Lower lobe of right lung (tissue), 2 donors: ENCODE measurements around the gene ERI3. TPM values are rescaled to one million over a fixed set of nuclear protein-coding genes. Genes with fewer than 3 reads are reported as not detected.

Experiments used
- ATAC-seq, 2 donors: fragments of 200-7000 bp; cut with Tn5 transposase; one replicate each; pipeline ENCODE4 v1.9.1; 2020 to 2022; ENCODE audit warnings: mild to moderate bottlenecking in 2 of 2, moderate library complexity in 2 of 2
- DNase-seq: peaks from one replicate; pipeline ENCODE4 v3.0.0-alpha.2; 2020
- H3K27ac ChIP-seq: fragments of 200-600 bp; one replicate; pipeline ENCODE4 v1.8.0; 2022
- H3K27me3 ChIP-seq: fragments of 200-600 bp; one replicate; pipeline ENCODE4 v1.8.0; 2022; ENCODE audit warnings: low read depth
- H3K36me3 ChIP-seq: fragments of 200-600 bp; one replicate; pipeline ENCODE4 v1.8.0; 2022; ENCODE audit warnings: mild to moderate bottlenecking
- H3K4me1 ChIP-seq: fragments of 200-600 bp; one replicate; pipeline ENCODE4 v1.8.0; 2022
- H3K4me3 ChIP-seq: fragments of 200-600 bp; one replicate; pipeline ENCODE4 v1.8.0; 2022; ENCODE audit warnings: mild to moderate bottlenecking
- H3K9me3 ChIP-seq: fragments of 200-600 bp; one replicate; pipeline ENCODE4 v1.8.0; 2022
- CTCF ChIP-seq: fragments of 200-600 bp; IDR thresholded peaks from one replicate; pipeline ENCODE4 v1.8.0; 2022; ENCODE audit warnings: antibody characterized with exemption, mild to moderate bottlenecking
- intact Hi-C: fragments of 100-400 bp; cut with DNase I; formaldehyde crosslinking; loops from one replicate; pipeline ENCODE4 v1.11.0; 2022
- total RNA-seq: library from RNA; stranded (reverse); fragmentation: NEBNext Ultra II Directional; extraction: Animal tissue kit (Norgen Biotek cat#: 25700); gene quantifications from one replicate; pipeline ENCODE4 v1.2.1, GENCODE V29; 2021
- donor health status: DM: no; HTN: yes; CAD: no; lungs with severe emphysema.

Gene ERI3
- total RNA-seq, 1 donor from 2014 or later, result 36.3 TPM

GRCh38 chr1:44237721-44238457 lies 117.2 kb downstream of the ERI3 start:
- TF ChIP-seq CTCF, result peak; percentile 45
- intact Hi-C loops, result no loop called here
- peaks cover 4% of the 10 kb centered on the region for H3K36me3 ChIP-seq
- peaks cover 8% of the 10 kb centered on the region for H3K4me1 ChIP-seq
- no peak overlapping the region for H3K27ac ChIP-seq
- H3K27me3 ChIP-seq, result no peaks in the 10 kb centered on the region
- no peak overlapping the region for H3K4me3 ChIP-seq
- peak; percentile 49 to 66 for ATAC-seq
- H3K9me3 ChIP-seq, result no peaks in the 10 kb centered on the region
- peak; percentile 63 for DNase-seq

- H3K36me3 ChIP-seq, result peaks cover under 1% of the 10 kb centered on the region
- intact Hi-C loops, result no loop called here
- H3K4me1 ChIP-seq, result peaks cover 8% of the 10 kb centered on the region
- DNase-seq (peak; percentile 17), ATAC-seq (no peak)
- H3K27me3 ChIP-seq, result no peaks in the 10 kb centered on the region
- no peak overlapping the region for H3K27ac ChIP-seq
- H3K9me3 ChIP-seq, result no peaks in the 10 kb centered on the region
- TF ChIP-seq CTCF, result no peak
- H3K4me3 ChIP-seq, result no peak overlapping the region
Observed at GRCh38 chr1:44236490-44237272, 118.4 kb downstream of the ERI3 start.

- no peak for ATAC-seq
- Histone ChIP-seq H3K4me1 (peaks cover 4% of the 10 kb centered on the region), H3K9me3 (no peaks in the 10 kb centered on the region), H3K27ac (no peak overlapping the region), H3K27me3 (no peaks in the 10 kb centered on the region), H3K36me3 (peaks cover 7% of the 10 kb centered on the region), H3K4me3 (no peak overlapping the region)
- DNase-seq, result peak; percentile 20
- no peak for TF ChIP-seq CTCF
- intact Hi-C loops, result no loop called here
Observed at GRCh38 chr1:44235808-44236207, 119.2 kb downstream of the ERI3 start.

GRCh38 chr1:44233593-44233992 lies 121.5 kb downstream of the ERI3 start:
- intact Hi-C loops, result no loop called here
- H3K36me3 ChIP-seq, result peaks cover 14% of the 10 kb centered on the region
- H3K27me3 ChIP-seq, result no peaks in the 10 kb centered on the region
- H3K9me3 ChIP-seq, result no peaks in the 10 kb centered on the region
- DNase-seq (no peak), ATAC-seq (no peak)
- TF ChIP-seq CTCF, result no peak
- H3K27ac ChIP-seq, result no peak overlapping the region
- no peak overlapping the region for H3K4me3 ChIP-seq
- no peaks in the 10 kb centered on the region for H3K4me1 ChIP-seq

GRCh38 chr1:44230796-44231195 lies 124.3 kb downstream of the ERI3 start:
- ATAC-seq (no peak), DNase-seq (no peak)
- no peaks in the 10 kb centered on the region for H3K9me3 ChIP-seq
- H3K4me1 ChIP-seq, result no peaks in the 10 kb centered on the region
- intact Hi-C loops, result no loop called here
- H3K27ac ChIP-seq, result no peak overlapping the region
- H3K4me3 ChIP-seq, result no peak overlapping the region
- peaks cover 14% of the 10 kb centered on the region for H3K36me3 ChIP-seq
- no peaks in the 10 kb centered on the region for H3K27me3 ChIP-seq
- no peak for TF ChIP-seq CTCF
